Lower leg skin (tissue), 4 donors: ENCODE results near the gene CPLX4. TPM values are rescaled to one million over a fixed set of nuclear protein-coding genes. Genes with fewer than 3 reads are reported as not detected.
A peak's percentile ranks its signal among the peaks of the same experiment; 100 is the strongest.

Experiments
- DNase-seq, 2 donors: peaks; one replicate each; pipeline ENCODE4 v3.0.0-alpha.2; 2019; ENCODE audit warnings: low spot score in 2 of 2
- H3K4me3 ChIP-seq: fragments of 200-600 bp; sonication (generic); 2 replicates; pipeline ENCODE4 v1.5.1; 2017; ENCODE audit warnings: mild to moderate bottlenecking, low read depth; ENCODE audit not compliant: poor library complexity, severe bottlenecking
- CTCF ChIP-seq, 3 donors: fragments of 450-650 bp; IDR thresholded peaks; one replicate each; pipeline ENCODE4 v1.5.1; 2016; ENCODE audit warnings: antibody characterized with exemption in 3 of 3, mild to moderate bottlenecking in 3 of 3, moderate library complexity in 2 of 3
- POLR2A ChIP-seq, 2 donors: fragments of 450-650 bp; IDR thresholded peaks; one replicate each; pipeline ENCODE4 v1.6.1; 2016 to 2017; ENCODE audit warnings: antibody characterized with exemption in 2 of 2, mild to moderate bottlenecking in 1 of 2, moderate library complexity in 1 of 2
- WGBS, 2 donors: methylation state at CpG; one replicate each; pipeline ENCODE4 v1.1.5; 2018; 5-methylcytosine and 5-hydroxymethylcytosine counted together
- intact Hi-C: fragments of 100-400 bp; cut with DNase I; formaldehyde crosslinking; loops from one replicate; pipeline ENCODE4 v1.15.0; 2023; ENCODE audit warnings: low total_unique reads
- total RNA-seq, 4 donors: library from RNA; depleted of rRNA; stranded (reverse); fragments of >200 nt; gene quantifications; one replicate each; pipeline ENCODE4 v1.1.0, GENCODE V29; 2016

The CPLX4 gene
- total RNA-seq, 4 donors from 2014 or later = not detected

DNA sequence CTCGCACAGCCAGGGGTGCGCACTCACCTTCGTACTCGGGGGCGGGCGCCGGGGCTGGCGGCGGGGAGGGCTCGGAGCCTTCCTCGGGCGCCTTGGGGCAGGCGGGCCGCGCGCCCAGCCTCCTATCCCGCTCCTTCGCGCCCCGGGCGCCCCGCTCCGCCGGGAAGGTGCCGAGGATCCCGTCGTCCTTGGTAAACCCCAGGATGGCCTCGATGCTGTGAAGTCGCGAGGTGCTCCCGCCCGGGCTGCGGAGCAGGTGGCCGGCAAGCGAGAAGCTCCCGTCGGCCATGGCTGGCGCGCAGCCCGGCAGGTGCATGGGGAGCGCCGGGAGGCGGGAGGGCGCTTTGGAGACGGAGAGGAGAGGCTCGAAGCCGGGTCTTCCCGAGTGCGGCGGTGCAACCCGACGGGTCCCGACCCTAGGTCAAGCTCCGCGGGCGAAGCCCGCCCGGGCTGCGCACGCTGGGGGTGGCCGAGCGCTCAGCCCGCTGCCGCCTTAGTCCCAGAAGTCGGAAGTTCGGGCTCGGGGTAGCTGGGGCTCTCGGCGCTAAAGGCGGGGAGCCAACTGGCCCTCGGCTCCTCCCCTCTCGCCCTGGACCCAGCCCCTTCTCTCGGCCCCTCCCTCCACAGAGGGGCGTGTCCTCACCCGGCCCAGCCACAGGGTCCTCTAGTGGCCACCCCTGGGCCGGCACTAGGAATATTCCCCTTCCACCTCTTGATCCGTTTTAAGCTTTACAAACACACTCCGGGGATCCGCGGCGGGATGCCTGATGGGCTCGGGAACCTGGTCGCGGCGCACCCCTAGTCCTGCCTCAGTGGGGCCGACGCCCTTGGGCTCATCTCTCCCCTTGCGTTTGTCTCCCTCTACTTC is 45.3 kb downstream of the CPLX4 start, which contains the start of gene RAX:
RAX (minus strand) TSS at position 564 of the 868 bp plus-strand sequence; CDS start at position 316, 248 bp downstream.
- H3K4me3 ChIP-seq = peak within 1 kb of the TSS; percentile 5
- WGBS, 2 donors = 0 to 3% methylated on average over 24 to 29 of the region's 88 CpGs
- intact Hi-C loops = no loop called here
- TF ChIP-seq CTCF (IDR thresholded peaks at IDR 0.05) (no peak), POLR2A (IDR thresholded peaks at IDR 0.05) (no peak)
- DNase-seq = no peak

DNA sequence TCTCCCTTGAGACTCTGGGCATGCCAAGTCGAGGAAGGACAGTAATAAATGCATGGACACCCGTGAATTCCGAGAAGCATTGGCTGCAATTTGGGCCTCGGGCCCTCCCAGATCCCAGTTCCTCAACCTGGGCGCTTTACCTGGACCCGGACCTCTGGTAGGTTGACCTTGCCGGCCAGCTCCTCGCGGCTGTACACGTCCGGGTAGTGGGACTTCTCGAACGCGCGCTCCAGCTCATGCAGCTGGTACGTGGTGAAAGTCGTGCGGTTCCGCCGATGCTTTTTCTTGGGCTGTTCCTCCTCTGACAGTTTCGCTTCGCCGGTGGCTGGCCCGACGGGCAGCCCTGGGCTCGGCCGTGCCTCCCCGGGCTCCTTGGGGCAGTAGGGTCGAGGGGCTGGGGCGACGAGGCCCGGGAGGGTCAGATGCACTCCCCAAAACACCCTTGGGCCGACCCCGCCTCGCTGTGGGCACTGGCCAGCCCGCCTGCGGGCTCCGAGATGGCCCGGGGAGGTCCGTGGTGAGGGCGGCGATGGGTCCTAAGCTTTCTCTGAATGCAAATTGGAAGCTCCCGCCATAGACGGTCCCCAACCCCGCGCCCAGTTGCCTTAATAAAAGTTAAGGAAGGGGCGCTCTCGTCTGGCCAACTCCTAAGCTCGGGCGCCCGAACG is 46.1 kb downstream of the CPLX4 start:
- TF ChIP-seq POLR2A (IDR thresholded peaks at IDR 0.05) (no peak), CTCF (IDR thresholded peaks at IDR 0.05) (no peak)
- no peak for DNase-seq
- intact Hi-C loops = no loop called here
- no peak overlapping the region for H3K4me3 ChIP-seq
- WGBS, 2 donors = 3 to 7% methylated on average over 30 to 33 of the region's 52 CpGs

- WGBS, 2 donors = 40 to 44% methylated on average over 14 of the region's 14 CpGs
- intact Hi-C loops = no loop called here
- TF ChIP-seq CTCF (IDR thresholded peaks at IDR 0.05) = no peak
- TF ChIP-seq POLR2A (IDR thresholded peaks at IDR 0.05) = no peak
- H3K4me3 ChIP-seq = no peak overlapping the region
- no peak for DNase-seq
Measured at GRCh38 chr18:59271606-59272220, 46.7 kb downstream of the CPLX4 start.

DNA sequence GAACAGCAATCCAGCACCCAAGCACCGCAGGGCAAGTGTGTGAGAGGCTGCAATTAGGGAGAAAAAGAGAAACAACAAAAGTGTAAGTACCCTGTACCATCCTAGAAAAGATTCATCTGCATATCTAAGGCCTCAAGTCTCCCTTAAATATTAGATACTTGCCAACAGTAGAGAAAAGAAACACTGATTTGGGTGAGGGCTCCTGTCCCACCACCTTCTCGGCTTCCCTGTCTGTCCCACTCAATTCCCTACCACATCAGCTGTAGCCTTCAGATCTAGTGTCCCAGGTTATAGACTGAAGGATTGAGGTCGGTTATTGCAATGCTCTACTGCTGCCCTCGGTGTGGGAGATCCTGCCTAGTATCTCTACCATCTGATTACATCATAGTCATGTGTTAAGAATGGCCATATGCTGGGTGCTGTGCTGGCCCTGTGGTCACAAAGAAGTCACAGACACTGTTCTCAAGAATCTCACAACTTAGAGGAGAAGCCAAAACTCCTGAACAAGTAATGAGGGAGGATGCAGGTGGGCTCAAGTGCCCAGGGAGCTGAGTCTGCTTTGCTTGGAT is 47.7 kb downstream of the CPLX4 start:
- DNase-seq = no peak
- 57 to 62% methylated on average over 4 of the region's 4 CpGs for WGBS, 2 donors
- intact Hi-C loops = no loop called here
- no peak overlapping the region for H3K4me3 ChIP-seq
- no peak for TF ChIP-seq POLR2A (IDR thresholded peaks at IDR 0.05)
- no peak for TF ChIP-seq CTCF (IDR thresholded peaks at IDR 0.05)

DNA sequence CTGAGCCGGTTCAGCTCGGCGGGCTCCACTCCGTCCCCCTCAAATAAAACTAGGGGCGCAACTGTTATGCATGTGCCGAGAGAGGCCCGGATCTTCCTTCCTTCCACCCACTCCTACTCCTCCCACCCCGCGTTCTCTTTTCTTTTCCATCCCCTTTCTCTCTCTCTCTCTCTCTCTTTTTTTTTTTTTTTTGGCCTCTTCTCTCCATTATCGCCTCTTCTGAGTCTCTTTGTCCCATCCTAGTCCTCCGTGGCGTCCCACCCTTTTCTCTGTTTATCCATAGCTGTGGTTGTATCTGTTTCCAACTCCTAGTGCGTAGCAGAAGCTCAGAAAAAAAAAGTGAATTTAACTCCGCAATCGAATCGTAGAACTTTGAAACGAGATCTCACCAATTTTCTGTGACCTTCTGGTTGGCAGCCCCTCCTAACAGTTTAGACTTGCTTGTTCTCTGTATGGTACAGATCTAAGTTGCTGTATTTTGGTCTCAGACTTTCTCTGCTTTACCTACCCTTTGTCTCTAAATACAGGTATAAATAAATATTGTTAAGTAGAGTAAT is 48.8 kb downstream of the CPLX4 start:
- H3K4me3 ChIP-seq = no peak overlapping the region
- TF ChIP-seq CTCF (IDR thresholded peaks at IDR 0.05) (no peak), POLR2A (IDR thresholded peaks at IDR 0.05) (no peak)
- no peak for DNase-seq
- 12 to 13% methylated on average over 17 of the region's 17 CpGs for WGBS, 2 donors
- intact Hi-C loops = no loop called here
